ENCODE results near the gene KIAA0825.

- TF ChIP-seq CTCF (IDR thresholded peaks at IDR 0.05; ENCODE audit: low read depth, low read length) = no peak
- no peak for TF ChIP-seq EZH2phosphoT487 (IDR thresholded peaks at IDR 0.05; ENCODE audit: low read depth)
These were observed 112.9 kb downstream of the KIAA0825 start for GRCh38 chr5:94505327-94506068.
